ENCODE data around the gene MYCN.

The MYCN gene

GRCh38 chr2:15931950-15932349 is 8.4 kb upstream of the MYCN start:
- H3K9ac ChIP-seq (ENCODE audit: low read length), result no peak overlapping the region
- no peak overlapping the region for H2AK5ac ChIP-seq (ENCODE audit: low read length, severe bottlenecking)
- H2BK5ac ChIP-seq (ENCODE audit: low read depth, low read length, poor library complexity, severe bottlenecking), result no peak overlapping the region
- H2AFZ ChIP-seq (ENCODE audit: low read depth, low read length), result no peak overlapping the region
- no peak overlapping the region for H4K8ac ChIP-seq (ENCODE audit: low read length)
- no peak overlapping the region for H3K23ac ChIP-seq (ENCODE audit: low read length in 2 of 2)
- no peak overlapping the region for H2BK15ac ChIP-seq (ENCODE audit: low read depth, poor library complexity, severe bottlenecking)
- H3K9me3 ChIP-seq (ENCODE audit: control insufficient read depth, low read length), result no peaks in the 10 kb centered on the region
- H3K4ac ChIP-seq (ENCODE audit: low read depth in 1 of 2, low read length in 2 of 2), result no peak overlapping the region
- H3K14ac ChIP-seq (ENCODE audit: low read length in 2 of 2), result no peak overlapping the region
- WGBS, result 92% methylated on average over 3 of the region's 5 CpGs
- DNase-seq, result no peak
- H3K27me3 ChIP-seq (ENCODE audit: control insufficient read depth in 1 of 2, insufficient read depth in 1 of 2, low read length in 2 of 2), result peaks cover 9 to 18% of the 10 kb centered on the region in 2 experiments
- no peak overlapping the region for H3K18ac ChIP-seq (ENCODE audit: low read depth in 1 of 2, low read length in 2 of 2)
- H2BK120ac ChIP-seq (ENCODE audit: low read depth, low read length), result no peak overlapping the region
- H4K91ac ChIP-seq (ENCODE audit: low read length), result no peak overlapping the region
- no peaks in the 10 kb centered on the region for H3K79me1 ChIP-seq (replicated peaks; ENCODE audit: low read length, poor library complexity, severe bottlenecking)
- no peaks in the 10 kb centered on the region for H3K4me1 ChIP-seq (ENCODE audit: control insufficient read depth, insufficient read depth, low read depth, low read length)
- no peak overlapping the region for H3K4me2 ChIP-seq (ENCODE audit: low read length, poor library complexity, severe bottlenecking)
- H3K36me3 ChIP-seq (ENCODE audit: control insufficient read depth in 1 of 2, insufficient read depth in 2 of 2, low read depth in 1 of 2, low read length in 2 of 2), result no peaks in the 10 kb centered on the region
- H2BK12ac ChIP-seq (ENCODE audit: low read length in 2 of 2), result no peak overlapping the region
- no peak overlapping the region for H3K4me3 ChIP-seq (ENCODE audit: insufficient read depth in 1 of 2, low read depth in 1 of 2, low read length in 2 of 2)
- no peak overlapping the region for H3K27ac ChIP-seq (ENCODE audit: low read length, poor library complexity, severe bottlenecking)

GRCh38 chr2:15932394-15933183 is 7.8 kb upstream of the MYCN start:
- Histone ChIP-seq H3K9ac (ENCODE audit: low read length) (no peak overlapping the region), H2AK5ac (ENCODE audit: low read length, severe bottlenecking) (no peak overlapping the region), H4K91ac (ENCODE audit: low read length) (no peak overlapping the region), H3K4me3 (ENCODE audit: insufficient read depth in 1 of 2, low read depth in 1 of 2, low read length in 2 of 2) (no peak overlapping the region), H2BK5ac (ENCODE audit: low read depth, low read length, poor library complexity, severe bottlenecking) (no peak overlapping the region), H3K9me3 (ENCODE audit: control insufficient read depth, low read length) (no peaks in the 10 kb centered on the region), H3K4me1 (ENCODE audit: control insufficient read depth, insufficient read depth, low read depth, low read length) (no peaks in the 10 kb centered on the region), H3K4me2 (ENCODE audit: low read length, poor library complexity, severe bottlenecking) (no peak overlapping the region), H2BK12ac (ENCODE audit: low read length in 2 of 2) (no peak overlapping the region), H3K27ac (ENCODE audit: low read length, poor library complexity, severe bottlenecking) (no peak overlapping the region), H2BK120ac (ENCODE audit: low read depth, low read length) (no peak overlapping the region), H3K79me1 (replicated peaks; ENCODE audit: low read length, poor library complexity, severe bottlenecking) (no peaks in the 10 kb centered on the region), H2AFZ (ENCODE audit: low read depth, low read length) (no peak overlapping the region), H3K14ac (ENCODE audit: low read length in 2 of 2) (no peak overlapping the region), H3K23ac (ENCODE audit: low read length in 2 of 2) (no peak overlapping the region), H4K8ac (ENCODE audit: low read length) (no peak overlapping the region), H3K4ac (ENCODE audit: low read depth in 1 of 2, low read length in 2 of 2) (no peak overlapping the region), H2BK15ac (ENCODE audit: low read depth, poor library complexity, severe bottlenecking) (no peak overlapping the region), H3K18ac (ENCODE audit: low read depth in 1 of 2, low read length in 2 of 2) (no peak overlapping the region), H3K36me3 (ENCODE audit: control insufficient read depth in 1 of 2, insufficient read depth in 2 of 2, low read depth in 1 of 2, low read length in 2 of 2) (no peaks in the 10 kb centered on the region), H3K27me3 (ENCODE audit: control insufficient read depth in 1 of 2, insufficient read depth in 1 of 2, low read length in 2 of 2) (peaks cover 13 to 24% of the 10 kb centered on the region in 2 experiments)
- WGBS, result 84% methylated on average over 19 of the region's 21 CpGs
- no peak for DNase-seq

GRCh38 chr2:15933184-15933845 is 7.0 kb upstream of the MYCN start:
- Histone ChIP-seq H3K4me1 (ENCODE audit: control insufficient read depth, insufficient read depth, low read depth, low read length) (no peaks in the 10 kb centered on the region), H3K36me3 (ENCODE audit: control insufficient read depth in 1 of 2, insufficient read depth in 2 of 2, low read depth in 1 of 2, low read length in 2 of 2) (no peaks in the 10 kb centered on the region), H2AK5ac (ENCODE audit: low read length, severe bottlenecking) (no peak overlapping the region), H3K4me2 (ENCODE audit: low read length, poor library complexity, severe bottlenecking) (no peak overlapping the region), H2AFZ (ENCODE audit: low read depth, low read length) (no peak overlapping the region), H3K79me1 (replicated peaks; ENCODE audit: low read length, poor library complexity, severe bottlenecking) (no peaks in the 10 kb centered on the region), H4K91ac (ENCODE audit: low read length) (no peak overlapping the region), H2BK15ac (ENCODE audit: low read depth, poor library complexity, severe bottlenecking) (no peak overlapping the region), H3K18ac (ENCODE audit: low read depth in 1 of 2, low read length in 2 of 2) (no peak overlapping the region), H2BK5ac (ENCODE audit: low read depth, low read length, poor library complexity, severe bottlenecking) (no peak overlapping the region), H3K14ac (ENCODE audit: low read length in 2 of 2) (no peak overlapping the region), H3K9me3 (ENCODE audit: control insufficient read depth, low read length) (no peaks in the 10 kb centered on the region), H3K27ac (ENCODE audit: low read length, poor library complexity, severe bottlenecking) (no peak overlapping the region), H2BK12ac (ENCODE audit: low read length in 2 of 2) (no peak overlapping the region), H3K9ac (ENCODE audit: low read length) (no peak overlapping the region), H3K23ac (ENCODE audit: low read length in 2 of 2) (no peak overlapping the region), H4K8ac (ENCODE audit: low read length) (no peak overlapping the region), H2BK120ac (ENCODE audit: low read depth, low read length) (no peak overlapping the region), H3K4me3 (ENCODE audit: insufficient read depth in 1 of 2, low read depth in 1 of 2, low read length in 2 of 2) (no peak overlapping the region), H3K27me3 (ENCODE audit: control insufficient read depth in 1 of 2, insufficient read depth in 1 of 2, low read length in 2 of 2) (peaks cover 18 to 29% of the 10 kb centered on the region in 2 experiments), H3K4ac (ENCODE audit: low read depth in 1 of 2, low read length in 2 of 2) (no peak overlapping the region)
- 76% methylated on average over 10 of the region's 11 CpGs for WGBS
- DNase-seq, result no peak

GRCh38 chr2:15934291-15934945 is 5.9 kb upstream of the MYCN start:
- Histone ChIP-seq H3K14ac (ENCODE audit: low read length in 2 of 2) (no peak overlapping the region), H2BK5ac (ENCODE audit: low read depth, low read length, poor library complexity, severe bottlenecking) (no peak overlapping the region), H2BK12ac (ENCODE audit: low read length in 2 of 2) (no peak overlapping the region), H2BK120ac (ENCODE audit: low read depth, low read length) (no peak overlapping the region), H3K27me3 (ENCODE audit: control insufficient read depth in 1 of 2, insufficient read depth in 1 of 2, low read length in 2 of 2) (peaks cover 29 to 34% of the 10 kb centered on the region in 2 experiments), H3K9ac (ENCODE audit: low read length) (no peak overlapping the region), H2BK15ac (ENCODE audit: low read depth, poor library complexity, severe bottlenecking) (no peak overlapping the region), H3K9me3 (ENCODE audit: control insufficient read depth, low read length) (no peaks in the 10 kb centered on the region), H3K79me1 (replicated peaks; ENCODE audit: low read length, poor library complexity, severe bottlenecking) (no peaks in the 10 kb centered on the region), H3K4me3 (ENCODE audit: insufficient read depth in 1 of 2, low read depth in 1 of 2, low read length in 2 of 2) (no peak overlapping the region), H3K4me2 (ENCODE audit: low read length, poor library complexity, severe bottlenecking) (no peak overlapping the region), H2AFZ (ENCODE audit: low read depth, low read length) (no peak overlapping the region), H3K36me3 (ENCODE audit: control insufficient read depth in 1 of 2, insufficient read depth in 2 of 2, low read depth in 1 of 2, low read length in 2 of 2) (no peaks in the 10 kb centered on the region), H2AK5ac (ENCODE audit: low read length, severe bottlenecking) (no peak overlapping the region), H3K27ac (ENCODE audit: low read length, poor library complexity, severe bottlenecking) (no peak overlapping the region), H3K23ac (ENCODE audit: low read length in 2 of 2) (no peak overlapping the region), H3K4ac (ENCODE audit: low read depth in 1 of 2, low read length in 2 of 2) (no peak overlapping the region), H3K4me1 (ENCODE audit: control insufficient read depth, insufficient read depth, low read depth, low read length) (peaks cover under 1% of the 10 kb centered on the region), H4K8ac (ENCODE audit: low read length) (no peak overlapping the region), H3K18ac (ENCODE audit: low read depth in 1 of 2, low read length in 2 of 2) (no peak overlapping the region), H4K91ac (ENCODE audit: low read length) (no peak overlapping the region)
- 100% methylated on average over 3 of the region's 4 CpGs for WGBS
- no peak for DNase-seq

Measured in mesenchymal stem cell (in vitro differentiated cells and primary cell).